K562 (cell line): ENCODE measurements around the gene CBL. TPM values are rescaled to one million over a fixed set of nuclear protein-coding genes. Genes with fewer than 3 reads are reported as not detected.

Experiments used
- ATAC-seq: fragments of 200-7000 bp; cut with Tn5 transposase; 3 replicates; pipeline ENCODE4 v1.9.1; 2020; ENCODE audit warnings: moderate library complexity
- BruUV-seq: library from RNA; stranded (reverse); fragments of 400-500 nt; replicated peaks from 2 replicates; lab custom pipeline; 2021; lab: Mats Ljungman, UMichigan
- CTCF ChIA-PET: fragments of 300-600 bp; formaldehyde crosslinking; extraction: SDS; loops from one replicate; lab custom pipeline; 2021; ENCODE audit warnings: low intra/inter-chr PET ratio; lab: Yijun Ruan, JAX
- POLR2A ChIA-PET: fragments of 300-600, 350-650 bp; sonication (Branson Sonifier 250); formaldehyde crosslinking; extraction: SDS; loops from one replicate; lab custom pipeline; 2021; ENCODE audit warnings: antibody characterized with exemption, inconsistent platforms; lab: Yijun Ruan, JAX
- DNase-seq, 4 experiments: peaks; one replicate each; pipeline versions ENCODE4 v3.0.0 to v3.0.0-alpha.2; 2011 to 2018; ENCODE audit warnings: low spot score in 3 of 4, mixed read lengths in 3 of 4; ENCODE audit errors: extremely low read depth in 1 of 4
- FAIRE-seq: peaks from 2 replicates; lab custom pipeline; 2011; peaks lifted over from hg19 to GRCh38; lab: Jason Lieb, UNC
- H2AFZ ChIP-seq: 2 replicates; pipeline ENCODE4 v1.6.0; 2011; ENCODE audit warnings: low read depth, low read length, control low read depth, inconsistent platforms
- H3K27ac ChIP-seq: fragments of 200-600 bp; 3 replicates; pipeline ENCODE4 v1.8.0; 2011; ENCODE audit warnings: low read depth, mild to moderate bottlenecking, control low read depth, inconsistent platforms, low read length, moderate library complexity, mixed read lengths; ENCODE audit errors: extremely low read depth
- H3K27me3 ChIP-seq, 2 experiments: fragments of 300-600 bp in 1 of 2; 2 replicates in 1 of 2; 3 replicates in 1 of 2; pipeline versions ENCODE4 v1.6.0 to v1.8.0; 2011; ENCODE audit warnings: inconsistent platforms in 2 of 2, low read length in 2 of 2, mild to moderate bottlenecking in 1 of 2, mixed read lengths in 1 of 2, moderate library complexity in 1 of 2; ENCODE audit not compliant: control insufficient read depth in 2 of 2, insufficient read depth in 2 of 2
- H3K36me3 ChIP-seq: fragments of 300-600 bp; 3 replicates; pipeline ENCODE4 v1.8.0; 2011; ENCODE audit warnings: mild to moderate bottlenecking, low read length, inconsistent platforms; ENCODE audit not compliant: control insufficient read depth, insufficient read depth
- H3K4me1 ChIP-seq, 2 experiments: fragments of 200-600 bp in 1 of 2; replicated peaks in 1 of 2; 2 replicates in 1 of 2; 3 replicates in 1 of 2; pipeline versions ENCODE4 v1.5.1 to v1.8.0; 2011; ENCODE audit warnings: inconsistent platforms in 2 of 2, low read length in 2 of 2, mild to moderate bottlenecking in 1 of 2, mixed read lengths in 1 of 2, moderate library complexity in 1 of 2; ENCODE audit not compliant: control insufficient read depth in 2 of 2, insufficient read depth in 2 of 2
- H3K4me2 ChIP-seq: 2 replicates; pipeline ENCODE4 v1.6.1; 2011; ENCODE audit warnings: low read length, control low read depth, inconsistent platforms, mixed read lengths; ENCODE audit not compliant: insufficient read depth
- H3K4me3 ChIP-seq: fragments of 200-600 bp; sonication (generic), shearing (Covaris generic); 2 replicates; pipeline ENCODE4 v1.5.1; 2016; ENCODE audit warnings: control low read depth, inconsistent platforms
- H3K79me2 ChIP-seq: fragments of 200-600 bp; 3 replicates; pipeline ENCODE4 v1.8.0; 2011; ENCODE audit warnings: low read length, inconsistent platforms; ENCODE audit not compliant: control insufficient read depth, insufficient read depth
- H3K9ac ChIP-seq, 2 experiments: 2 replicates each; pipeline versions ENCODE4 v1.6.0 to v1.6.1; 2011; ENCODE audit warnings: low read depth in 2 of 2, low read length in 2 of 2, control low read depth in 1 of 2, inconsistent platforms in 1 of 2, mild to moderate bottlenecking in 1 of 2, mixed read lengths in 1 of 2; ENCODE audit not compliant: insufficient read depth in 1 of 2
- H3K9me1 ChIP-seq: one replicate; pipeline ENCODE4 v1.6.0; 2011; ENCODE audit warnings: inconsistent platforms, mild to moderate bottlenecking, low read length, moderate library complexity; ENCODE audit not compliant: control insufficient read depth, insufficient read depth
- H3K9me3 ChIP-seq: replicated peaks from 2 replicates; pipeline ENCODE4 v1.5.1; 2011; ENCODE audit warnings: low read depth, low read length, inconsistent platforms; ENCODE audit not compliant: control insufficient read depth, insufficient read depth
- H4K20me1 ChIP-seq: replicated peaks from 2 replicates; pipeline ENCODE4 v1.6.1; 2011; ENCODE audit warnings: low read length, inconsistent platforms, mixed read lengths; ENCODE audit not compliant: control insufficient read depth, insufficient read depth
- CREB3 ChIP-seq: fragments of 450-650 bp; conservative IDR thresholded peaks from 2 replicates; pipeline ENCODE4 v1.6.1; 2016; ENCODE audit warnings: missing genetic modification characterization, low read depth, mild to moderate bottlenecking, missing compliant biosample characterization, moderate library complexity
- POLR2G ChIP-seq: fragments of 200-400 bp; formaldehyde crosslinking; IDR thresholded peaks from 2 replicates; pipeline ENCODE4 v1.6.1; 2017; ENCODE audit warnings: low read depth, mild to moderate bottlenecking, antibody characterized with exemption, low read length, moderate library complexity
- WGBS: fragments of 100-300 bp; shearing (Covaris generic); methylation state at CpG from one replicate; pipeline ENCODE4 v1.1.6; 2016; ENCODE audit warnings: low coverage, mixed read lengths; ENCODE audit not compliant: insufficient coverage; ENCODE audit errors: missing lambda C conversion rate; 5-methylcytosine and 5-hydroxymethylcytosine counted together
- in situ Hi-C: fragments of 300-500 bp; cut with MboI; formaldehyde crosslinking; loops from 4 replicates; pipeline ENCODE4 v1.15.0; 2018; ENCODE audit warnings: inconsistent platforms, mixed read lengths
- intact Hi-C: fragments of 100-400 bp; cut with micrococcal nuclease; formaldehyde crosslinking; loops from 2 replicates; pipeline ENCODE4 v1.14.2; 2022
- polyA plus RNA-seq, 8 experiments: library from polyadenylated mRNA; depleted of rRNA in 4 of 8; stranded (reverse) in 5 of 8; unstranded in 3 of 8; fragments of >200 nt; fragmentation: Nextera tagmentation in 2 of 8; fragmentation: Illumina TruSeq in 1 of 8; extraction: Ambion mirVana in 2 of 8; extraction: Trizol in 1 of 8; gene quantifications; 2 replicates each; pipeline versions ENCODE4 v1.2.1 to v1.2.3, GENCODE V29; 2011 to 2014; ENCODE audit warnings: inconsistent platforms in 1 of 8, missing spikeins in 1 of 8
- total RNA-seq, 7 experiments: library from RNA; depleted of rRNA in 6 of 7; stranded (reverse); fragments of >200 nt in 6 of 7; fragmentation: Illumina TruSeq in 2 of 7; extraction: Trizol in 2 of 7; gene quantifications; 2 replicates each; pipeline versions ENCODE4 v1.2.1 to v1.2.3, GENCODE V29; 2011 to 2021; ENCODE audit warnings: low replicate concordance in 1 of 7

CBL gene
- total and polyA plus RNA-seq, 9 of the 15 experiments (the other 6 are each of a cell fraction or from before 2014, with no cell fraction given): 3.2 to 24.9 (median 9.9) TPM

GRCh38 chr11:119309411-119309810, 103.3 kb downstream of the CBL start:
- Histone ChIP-seq H3K36me3 (peaks cover 78% of the 10 kb centered on the region; the same call in 2 of the 3 replicates), H3K4me1 (peaks cover 0 to 8% of the 10 kb centered on the region in 2 experiments; a peak in 2 of 5 replicates), H3K27ac (no peak overlapping the region), H3K9me3 (no peaks in the 10 kb centered on the region), H3K9me1 (no peaks in the 10 kb centered on the region), H3K4me2 (no peak overlapping the region), H3K4me3 (no peak overlapping the region), H3K27me3 (no peaks in the 10 kb centered on the region), H2AFZ (no peak overlapping the region), H3K9ac (no peak overlapping the region), H4K20me1 (no peaks in the 10 kb centered on the region), H3K79me2 (no peaks in the 10 kb centered on the region)
- DNase-seq: no peak
- ChIA-PET POLR2A (interaction anchor here (0.6 to 3.2 kb wide), 9 partner anchors 8 to 307 kb away, joined by 3 to 17 read pairs (median 5); partner anchors contain the start of gene MCAM), CTCF (no interaction called here)
- FAIRE-seq: no peak
- 90% methylated on average over 9 of the region's 11 CpGs for WGBS
- in situ Hi-C loops (no loop called here), intact Hi-C loops (no loop called here)
- ATAC-seq: no peak
- no peak for TF ChIP-seq CREB3
- TF ChIP-seq POLR2G: 0 out of 2 replicates have a peak, but pooled peaks have one; percentile 42
- no TSS peak for BruUV-seq
